ENCODE measurements around the gene PNPLA1.
A peak's percentile ranks its signal among the peaks of the same experiment; 100 is the strongest.

PNPLA1 gene

DNA sequence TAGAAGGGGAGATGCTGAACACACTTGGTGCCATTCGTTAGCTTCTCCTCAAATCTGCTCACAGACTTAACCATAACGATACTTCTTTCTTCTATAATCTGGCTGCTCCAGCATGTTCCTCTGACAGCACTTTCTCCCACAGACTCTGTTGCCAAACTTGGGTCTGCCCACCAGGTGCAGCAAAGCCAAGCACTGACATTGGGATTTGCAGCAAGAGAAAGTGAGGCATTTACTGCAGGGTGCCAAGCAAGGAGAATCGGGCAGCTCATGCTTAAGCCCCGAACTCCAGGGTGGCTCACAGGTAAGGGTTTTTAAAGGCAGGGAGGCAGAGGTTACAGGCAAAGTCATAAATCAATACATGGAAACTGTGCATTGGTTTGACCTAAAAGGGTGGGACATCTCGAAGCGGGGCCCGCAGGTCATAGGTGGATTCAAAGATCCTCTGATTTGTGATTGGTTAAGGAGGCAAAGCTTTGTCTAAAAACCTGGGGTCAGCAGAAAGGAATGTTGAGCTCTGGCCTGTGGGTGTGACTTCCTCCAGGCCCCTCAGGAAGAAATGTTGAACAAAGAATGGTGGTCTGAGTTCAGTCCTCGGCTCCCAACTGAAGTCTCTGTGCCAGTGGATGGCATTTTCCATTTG is 25.1 kb upstream of the PNPLA1 start:
- 0 out of 2 replicates have a peak, but pooled peaks cover 2% of the 10 kb centered on the region for H3K9me3 ChIP-seq (ENCODE audit: low read length)
- H3K4me1 ChIP-seq (ENCODE audit: insufficient read depth, low read length, severe bottlenecking): peaks cover 13% of the 10 kb centered on the region
- H4K20me1 ChIP-seq (ENCODE audit: insufficient read depth, low read length): no peaks in the 10 kb centered on the region
- TF ChIP-seq CTCF (IDR thresholded peaks at IDR 0.05; ENCODE audit: low read length) (no peak), EZH2 (IDR thresholded peaks at IDR 0.05; ENCODE audit: borderline replicate concordance, low read length) (no peak)
- no peaks in the 10 kb centered on the region for H3K36me3 ChIP-seq (ENCODE audit: insufficient read depth, low read length)
- no peaks in the 10 kb centered on the region for H3K9me2 ChIP-seq (ENCODE audit: low read depth, low read length)
- H3K79me2 ChIP-seq (ENCODE audit: insufficient read depth, low read length): no peaks in the 10 kb centered on the region
- no peak overlapping the region for H2AFZ ChIP-seq (ENCODE audit: low read length)
- H3K9ac ChIP-seq (ENCODE audit: low read length): no peak overlapping the region
- H3K4me3 ChIP-seq (ENCODE audit: low read depth, low read length, poor library complexity, severe bottlenecking): no peak overlapping the region
- no peak overlapping the region for H3K4me2 ChIP-seq (ENCODE audit: low read length)
- H3K27ac ChIP-seq (ENCODE audit: low read depth, low read length, poor library complexity, severe bottlenecking): no peak overlapping the region
- H3K27me3 ChIP-seq (ENCODE audit: insufficient read depth, low read length): no peaks in the 10 kb centered on the region
- no peaks in the 10 kb centered on the region for H3F3A ChIP-seq (ENCODE audit: insufficient read depth, low read length)

- H3F3A ChIP-seq (ENCODE audit: insufficient read depth, low read length): no peaks in the 10 kb centered on the region
- peaks cover 13% of the 10 kb centered on the region for H3K4me1 ChIP-seq (ENCODE audit: insufficient read depth, low read length, severe bottlenecking)
- no peak overlapping the region for H3K4me3 ChIP-seq (ENCODE audit: low read depth, low read length, poor library complexity, severe bottlenecking)
- no peak overlapping the region for H2AFZ ChIP-seq (ENCODE audit: low read length)
- H3K27ac ChIP-seq (ENCODE audit: low read depth, low read length, poor library complexity, severe bottlenecking): no peak overlapping the region
- H3K9me3 ChIP-seq (ENCODE audit: low read length): 0 out of 2 replicates have a peak, but pooled peaks cover 2% of the 10 kb centered on the region
- no peaks in the 10 kb centered on the region for H3K36me3 ChIP-seq (ENCODE audit: insufficient read depth, low read length)
- H3K4me2 ChIP-seq (ENCODE audit: low read length): no peak overlapping the region; the same call in 1 of the 2 replicates
- no peaks in the 10 kb centered on the region for H4K20me1 ChIP-seq (ENCODE audit: insufficient read depth, low read length)
- H3K9ac ChIP-seq (ENCODE audit: low read length): no peak overlapping the region
- no peaks in the 10 kb centered on the region for H3K27me3 ChIP-seq (ENCODE audit: insufficient read depth, low read length)
- H3K79me2 ChIP-seq (ENCODE audit: insufficient read depth, low read length): no peaks in the 10 kb centered on the region
- no peaks in the 10 kb centered on the region for H3K9me2 ChIP-seq (ENCODE audit: low read depth, low read length)
- TF ChIP-seq CTCF (IDR thresholded peaks at IDR 0.05; ENCODE audit: low read length) (peak; percentile 71), EZH2 (IDR thresholded peaks at IDR 0.05; ENCODE audit: borderline replicate concordance, low read length) (no peak)
Measured at GRCh38 chr6:36245572-36246061, 24.2 kb upstream of the PNPLA1 start.

DNA sequence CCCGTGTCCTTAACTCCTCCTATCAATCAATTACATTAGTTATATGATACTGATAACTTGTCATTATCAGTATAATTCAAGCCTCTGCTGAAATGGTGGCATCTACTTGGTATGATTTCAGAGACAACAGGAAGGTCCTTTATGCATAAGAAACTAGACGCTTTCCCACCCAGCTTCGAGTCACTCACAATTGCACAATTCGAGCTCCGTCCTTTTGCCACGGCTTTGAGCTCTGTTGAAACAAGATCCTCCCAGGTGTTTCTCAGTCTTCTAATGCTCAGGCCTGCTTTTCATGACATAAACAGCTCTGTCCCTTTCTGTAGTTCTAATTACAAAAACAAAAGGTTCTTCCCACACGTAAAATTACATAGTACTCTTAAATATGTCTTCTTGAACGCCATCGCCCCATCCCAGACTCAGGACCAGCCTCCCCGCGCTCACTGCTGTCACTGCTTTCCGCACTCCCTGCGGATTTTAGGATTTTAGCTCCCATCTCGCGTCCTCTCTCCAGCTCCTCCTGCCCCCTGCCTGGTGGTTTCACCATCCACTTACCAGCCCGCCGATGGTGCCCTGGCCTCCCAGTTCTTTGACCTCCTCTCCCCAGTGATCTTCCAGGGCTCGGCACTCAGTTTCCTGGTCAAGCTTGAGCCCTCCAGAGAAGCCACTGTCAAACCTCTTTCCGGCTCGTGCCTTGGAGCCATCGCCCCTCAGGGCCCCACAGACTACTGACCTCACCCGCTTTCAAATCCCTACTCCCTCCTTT is 23.2 kb upstream of the PNPLA1 start:
- Histone ChIP-seq H3K4me1 (ENCODE audit: insufficient read depth, low read length, severe bottlenecking) (peaks cover 10% of the 10 kb centered on the region), H3K4me3 (ENCODE audit: low read depth, low read length, poor library complexity, severe bottlenecking) (no peak overlapping the region), H4K20me1 (ENCODE audit: insufficient read depth, low read length) (no peaks in the 10 kb centered on the region), H3K4me2 (ENCODE audit: low read length) (no peak overlapping the region), H3K9ac (ENCODE audit: low read length) (no peak overlapping the region), H3K27me3 (ENCODE audit: insufficient read depth, low read length) (no peaks in the 10 kb centered on the region), H3K9me2 (ENCODE audit: low read depth, low read length) (no peaks in the 10 kb centered on the region), H2AFZ (ENCODE audit: low read length) (no peak overlapping the region), H3K36me3 (ENCODE audit: insufficient read depth, low read length) (no peaks in the 10 kb centered on the region), H3K9me3 (ENCODE audit: low read length) (no peaks in the 10 kb centered on the region), H3F3A (ENCODE audit: insufficient read depth, low read length) (no peaks in the 10 kb centered on the region), H3K79me2 (ENCODE audit: insufficient read depth, low read length) (no peaks in the 10 kb centered on the region), H3K27ac (ENCODE audit: low read depth, low read length, poor library complexity, severe bottlenecking) (no peak overlapping the region)
- TF ChIP-seq CTCF (IDR thresholded peaks at IDR 0.05; ENCODE audit: low read length) (no peak), EZH2 (IDR thresholded peaks at IDR 0.05; ENCODE audit: borderline replicate concordance, low read length) (no peak)

Measured in OCI-LY1 (cell line).